Measurements from ENCODE around the gene GCNT1.
A peak's percentile ranks its signal among the peaks of the same experiment; 100 is the strongest.
"Not testable (repeated sequence)": the region's sequence is repeated elsewhere in the genome, so short reads cannot be mapped to it uniquely, and the experiment has no call there.

GCNT1 gene

GRCh38 chr9:76458903-76459693 is at the start of gene GCNT1:
GCNT1 (plus strand) TSS chr9:76459182; CDS start chr9:76502382, 43,200 bp downstream.
- peak; percentile 92 for DNase-seq

DNA sequence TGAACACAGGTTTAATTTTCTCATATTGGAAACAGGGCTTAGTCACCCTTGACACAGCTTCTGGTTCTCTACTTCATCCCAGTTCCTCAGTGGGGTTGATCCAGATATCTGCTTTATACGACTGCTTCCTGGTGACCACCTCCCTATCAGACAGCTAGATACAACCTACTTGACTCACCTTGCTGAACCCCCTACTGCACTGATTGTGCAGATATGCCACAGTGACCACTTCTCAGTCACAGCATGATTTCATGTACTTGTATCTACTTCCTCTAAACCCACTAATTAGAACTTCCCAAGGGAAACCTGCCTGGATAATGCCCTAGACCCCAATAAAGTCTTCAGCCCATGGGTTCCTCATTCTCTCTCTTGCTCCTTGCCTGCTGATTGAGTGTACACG is 46.3 kb upstream of the GCNT1 start:
- no peak for DNase-seq

GRCh38 chr9:76413658-76414057 is 45.3 kb upstream of the GCNT1 start:
- DNase-seq, result no peak

DNA sequence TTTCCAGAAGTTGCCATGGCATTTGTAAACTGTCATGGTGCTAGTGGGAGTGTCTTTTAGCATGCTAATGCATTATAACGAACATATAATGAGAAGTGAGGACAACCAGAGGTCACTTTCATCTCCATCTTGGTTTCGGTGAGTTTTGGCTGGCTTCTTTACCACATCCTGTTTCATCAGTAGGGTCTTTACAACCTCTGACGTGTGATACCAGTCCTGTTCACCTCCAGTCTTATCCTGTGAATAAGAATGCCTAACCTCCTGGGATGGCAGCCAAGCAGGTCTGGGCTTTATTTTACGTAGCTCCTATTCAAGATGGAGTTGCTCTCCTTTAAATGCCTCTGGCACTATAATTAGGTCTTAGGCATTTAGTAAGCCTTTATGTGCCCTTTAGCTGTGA is 44.3 kb upstream of the GCNT1 start:
- DNase-seq, result no peak

- DNase-seq, result no peak
Observed at GRCh38 chr9:76415154-76415553, 43.8 kb upstream of the GCNT1 start.

GRCh38 chr9:76415731-76416130 is 43.3 kb upstream of the GCNT1 start:
- DNase-seq, result no peak

DNA sequence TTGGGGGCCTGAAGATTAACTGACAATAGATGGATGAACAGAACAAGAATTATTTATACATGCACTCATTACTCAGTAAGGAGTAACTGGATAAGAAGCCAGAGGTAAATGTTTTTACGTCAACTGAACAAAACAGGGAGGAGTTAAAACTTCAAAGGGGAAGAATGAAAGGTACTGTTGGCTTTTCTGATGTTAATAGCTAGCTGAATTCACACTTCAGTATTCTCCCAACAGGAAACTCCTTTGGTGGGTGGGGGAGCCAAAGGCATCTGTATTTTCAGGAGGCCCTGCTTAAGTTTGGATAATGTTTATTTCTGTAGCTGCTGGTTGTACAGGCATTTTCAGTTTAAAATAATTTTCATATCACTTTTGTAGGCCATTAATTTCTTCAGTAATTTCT is 41.6 kb upstream of the GCNT1 start:
- no peak for DNase-seq

- peak; percentile 18 for DNase-seq
Observed at GRCh38 chr9:76419782-76420380, 39.1 kb upstream of the GCNT1 start.

DNA sequence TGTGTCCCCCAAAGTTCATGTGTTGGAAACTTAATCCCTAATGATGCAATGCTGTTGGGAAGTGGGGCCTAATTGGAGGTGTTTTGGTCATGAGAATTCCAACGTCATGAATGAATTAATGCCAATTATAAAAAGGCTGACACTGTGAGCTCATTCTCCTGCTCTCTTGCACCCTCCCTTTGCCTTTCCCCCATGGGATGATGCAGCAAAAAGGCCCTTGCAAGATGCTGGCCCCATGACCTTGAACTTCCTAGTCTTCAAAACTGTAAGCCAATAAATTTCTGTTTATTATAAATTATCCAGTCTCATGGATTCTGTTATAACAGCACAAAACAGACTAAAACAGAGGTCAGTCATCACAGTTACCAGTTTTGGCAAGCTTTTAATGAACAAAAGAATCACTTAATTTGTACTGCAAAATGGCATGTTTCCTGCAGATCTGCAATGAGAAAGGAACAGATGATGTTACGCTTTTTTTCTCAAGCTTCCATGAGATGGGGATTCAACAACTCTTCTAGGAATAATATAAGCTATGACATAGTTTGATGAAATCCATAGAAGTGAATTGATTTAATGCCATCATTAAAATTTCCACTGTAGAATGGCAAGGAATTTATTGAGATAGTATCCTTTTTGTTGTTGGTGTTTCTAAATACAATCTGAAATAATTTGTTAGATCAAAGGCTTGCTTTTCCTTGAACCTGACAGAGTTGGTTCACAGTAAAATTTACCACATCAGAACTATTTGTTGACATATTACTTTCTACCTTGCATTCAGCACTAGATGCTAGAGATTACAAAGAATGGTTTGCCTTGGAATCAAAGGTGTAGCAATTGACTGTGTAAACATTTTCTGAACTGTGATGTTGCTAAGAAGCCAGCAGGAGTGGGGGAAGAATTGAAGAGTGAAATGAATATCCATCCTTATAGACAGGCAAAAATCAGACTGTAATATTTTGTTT is 35.5 kb upstream of the GCNT1 start:
- peak; percentile 13 for DNase-seq

GRCh38 chr9:76424491-76424890 is 34.5 kb upstream of the GCNT1 start:
- DNase-seq, result no peak

DNA sequence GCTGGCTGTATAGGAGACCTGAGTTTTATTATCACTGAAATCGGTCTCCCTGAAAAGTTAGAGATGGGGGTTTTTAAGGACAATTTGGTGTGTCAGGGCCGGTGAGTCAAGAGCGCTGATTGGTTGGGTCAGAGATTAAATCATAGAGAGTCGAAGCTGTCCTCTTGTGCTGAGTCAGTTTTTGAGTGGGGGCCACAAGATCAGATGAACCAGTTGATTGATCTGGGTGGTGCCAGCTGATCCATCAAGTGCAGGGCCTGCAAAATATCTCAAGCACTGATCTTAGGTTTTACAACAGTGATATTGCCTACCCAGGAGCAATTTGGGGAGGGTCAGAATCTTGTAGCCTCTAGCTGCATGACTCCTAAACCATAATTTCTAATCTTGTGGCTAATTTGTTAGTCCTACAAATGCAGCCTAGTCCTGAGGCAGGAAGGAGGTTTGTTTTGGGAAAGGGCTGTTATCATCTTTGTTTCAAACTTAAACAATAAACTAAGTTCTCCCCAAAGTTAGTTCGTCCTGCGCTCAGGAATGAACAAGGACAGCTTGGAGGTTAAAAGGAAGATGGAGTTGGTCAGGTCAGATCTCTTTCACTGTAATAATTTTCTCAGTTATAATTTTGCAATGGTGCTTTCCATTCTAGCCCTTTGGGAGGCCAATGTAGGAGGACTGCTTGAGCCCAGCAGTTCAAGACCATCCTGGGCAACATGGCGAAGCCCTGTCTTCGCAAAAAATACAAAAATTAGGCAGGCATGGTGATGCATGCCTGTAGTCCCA is 33.1 kb upstream of the GCNT1 start:
- no peak for DNase-seq

DNA sequence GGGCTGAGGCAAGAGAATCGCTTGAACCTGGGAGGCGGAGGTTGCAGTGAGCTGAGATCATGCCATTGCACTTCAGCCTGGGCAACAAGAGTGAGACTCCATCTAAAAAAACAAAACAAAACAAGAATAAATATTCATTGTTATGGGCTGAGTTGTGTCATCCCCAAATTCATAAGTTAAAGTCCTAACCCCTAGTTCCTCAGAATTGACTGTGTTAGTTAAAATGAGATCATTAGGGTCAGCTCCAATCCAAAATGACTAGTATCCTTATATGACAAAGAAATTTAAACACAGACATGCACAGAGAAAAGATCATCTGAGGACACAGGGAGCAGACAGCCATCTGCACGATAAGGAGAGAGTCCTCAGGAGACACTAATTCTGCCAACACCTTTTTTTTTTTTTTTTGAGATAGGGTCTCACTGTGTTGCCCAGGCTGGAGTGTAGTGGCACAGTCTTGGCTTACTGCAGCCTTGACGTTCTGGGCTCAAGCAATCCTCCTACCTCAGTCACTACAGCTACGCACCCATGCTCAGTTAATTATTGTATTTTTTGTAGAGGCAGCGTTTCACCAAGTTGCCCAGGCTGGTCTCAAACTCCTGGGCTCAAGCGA is 32.1 kb upstream of the GCNT1 start:
- no peak for DNase-seq

DNA sequence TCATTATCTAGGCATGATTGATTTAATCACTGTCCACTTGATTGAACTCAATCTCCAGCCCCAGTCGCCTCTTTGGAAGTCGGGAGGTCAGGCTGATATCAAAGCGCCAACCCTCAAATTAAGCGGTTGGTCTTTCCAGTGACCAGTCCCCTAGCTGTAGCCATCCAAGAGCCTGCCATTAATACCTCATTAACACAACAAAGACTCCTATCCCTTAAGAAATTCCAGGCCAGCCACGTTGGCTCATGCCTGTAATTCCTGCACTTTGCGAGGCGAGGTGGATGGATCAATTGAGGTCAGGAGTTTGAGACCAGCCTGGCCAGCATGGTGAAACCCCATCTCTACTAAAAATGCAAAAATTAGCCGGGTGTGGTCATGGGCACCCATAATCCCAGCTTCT is 27.4 kb upstream of the GCNT1 start:
- DNase-seq, result no peak

DNA sequence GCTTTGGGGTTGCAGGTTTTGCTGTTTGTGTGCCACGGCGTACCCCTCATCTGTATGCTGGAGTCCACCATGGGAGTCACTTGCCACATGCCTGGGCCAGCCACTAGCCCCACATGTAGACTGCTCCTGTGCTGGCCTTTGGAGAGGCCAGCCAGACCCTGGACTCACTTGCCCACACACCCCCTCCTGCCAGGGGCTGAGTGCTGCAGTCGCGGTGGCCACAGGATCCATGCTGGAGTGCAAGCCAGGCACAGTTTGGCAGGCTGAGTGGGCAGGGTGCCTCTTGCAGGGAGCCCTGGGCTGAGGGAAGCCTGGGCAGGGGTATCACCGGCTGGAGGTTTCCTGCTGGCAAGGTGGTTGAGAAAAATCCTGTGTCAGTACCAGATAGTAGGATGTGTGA is 25.6 kb upstream of the GCNT1 start:
- no peak for DNase-seq

DNA sequence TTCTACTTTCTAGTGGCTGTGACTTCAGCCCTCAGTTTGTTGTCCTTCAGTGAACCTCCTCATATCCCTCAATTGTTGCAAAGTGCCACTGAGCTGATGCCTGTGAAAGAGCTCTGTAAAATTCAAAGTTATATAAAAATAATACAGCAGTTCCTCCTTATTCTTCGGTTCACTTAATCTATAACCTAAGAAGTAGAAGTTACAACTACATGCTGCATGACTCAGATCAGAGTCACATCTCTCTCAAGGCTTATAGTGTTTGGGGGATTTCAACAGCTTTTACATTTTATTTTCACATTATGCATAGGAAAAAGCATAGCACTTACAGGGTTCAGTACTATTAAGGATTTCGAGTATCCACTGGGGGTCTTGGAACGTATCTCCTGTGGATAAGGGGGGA is 25.1 kb upstream of the GCNT1 start:
- DNase-seq, result no peak

DNA sequence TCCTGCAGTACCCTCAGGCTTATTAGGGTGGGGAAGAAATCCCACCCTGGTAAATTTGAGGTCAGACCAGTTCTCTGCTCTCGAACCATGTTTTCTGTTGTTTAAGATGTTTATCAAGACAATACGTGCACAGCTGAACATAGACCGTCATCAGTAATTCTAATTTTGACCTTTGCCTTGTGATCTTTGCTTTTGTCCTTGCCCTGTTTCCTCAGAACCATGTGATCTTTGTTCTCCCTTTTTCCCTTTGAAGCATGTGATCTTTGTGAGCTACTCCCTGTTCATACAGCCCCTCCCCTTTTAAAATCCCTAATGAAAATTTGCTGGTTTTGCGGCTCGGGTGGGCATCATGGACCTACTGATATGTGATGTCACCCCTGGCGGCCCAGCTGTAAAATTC is 24.1 kb upstream of the GCNT1 start:
- DNase-seq, result not testable (repeated sequence)

- not testable (repeated sequence) for DNase-seq
Observed at GRCh38 chr9:76437017-76437699, 21.8 kb upstream of the GCNT1 start.

DNA sequence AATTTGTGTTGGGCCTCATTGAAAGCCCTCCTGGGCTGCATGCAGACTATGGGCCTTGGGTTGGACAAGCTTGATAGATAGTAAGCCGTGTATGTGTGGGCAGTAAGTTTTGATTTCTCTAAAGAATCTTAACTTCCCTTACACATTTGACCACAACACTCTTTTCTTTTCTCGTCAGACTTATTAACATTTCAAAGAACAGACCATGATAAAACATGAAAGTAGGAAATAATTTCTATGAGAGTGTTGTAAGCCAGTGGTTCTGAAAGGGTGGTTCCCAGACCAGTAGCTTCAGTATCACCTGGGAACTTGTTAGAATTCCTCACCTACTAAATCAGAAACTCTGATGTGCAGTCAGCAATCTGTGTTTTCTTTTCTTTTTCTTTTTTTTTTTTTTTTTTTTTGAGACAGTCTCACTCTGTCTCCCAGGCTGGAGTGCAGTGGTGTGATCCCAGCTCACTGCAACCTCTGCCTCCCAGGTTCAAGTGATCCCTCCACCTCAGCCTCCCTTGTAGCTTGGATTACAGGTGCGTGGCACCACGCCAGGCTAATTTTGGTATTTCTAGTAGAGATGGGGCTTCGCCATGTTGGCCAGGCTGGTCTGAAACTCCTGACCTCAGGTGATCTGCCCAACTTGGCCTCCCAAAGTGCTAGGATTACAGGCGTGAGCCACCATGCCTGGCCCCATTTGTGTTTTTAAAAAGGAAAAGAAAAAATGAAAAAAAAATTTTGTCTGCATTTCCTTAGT is 20.0 kb upstream of the GCNT1 start:
- no peak for DNase-seq

DNA sequence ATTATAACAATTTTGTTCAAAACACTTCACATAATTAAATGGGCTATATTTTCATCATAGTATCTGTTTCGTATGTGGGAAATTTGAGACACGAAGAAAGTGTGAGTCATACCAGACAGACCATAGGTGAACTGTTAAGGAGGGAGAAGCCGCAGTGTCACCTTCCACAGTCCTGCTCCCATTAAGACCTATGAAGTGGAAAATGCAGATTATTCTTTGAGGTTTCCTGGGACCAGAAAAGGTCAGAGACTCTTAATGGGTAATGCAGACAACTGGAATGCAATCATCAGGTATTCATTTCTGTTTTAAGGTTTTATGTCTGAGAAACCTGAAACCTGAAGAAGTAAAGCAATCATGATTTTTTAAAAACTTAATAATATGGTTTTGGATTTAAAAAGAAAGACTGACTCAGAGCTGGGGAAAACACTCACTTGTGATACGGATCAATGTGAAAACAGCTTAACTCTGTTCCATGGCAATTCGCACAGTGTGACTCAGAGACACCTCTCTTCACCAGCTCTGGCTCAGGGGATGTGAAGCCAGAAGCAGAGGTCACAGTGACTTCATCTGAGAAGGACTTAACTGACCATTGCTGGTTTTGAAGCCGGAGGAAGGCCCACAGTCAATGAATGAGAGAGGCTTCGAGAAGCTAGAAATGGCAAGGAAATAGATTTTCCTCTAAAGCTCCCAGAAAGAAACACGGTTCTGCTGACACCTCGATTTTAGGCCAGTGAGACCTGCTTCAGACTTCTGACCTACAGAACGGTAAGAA is 17.2 kb upstream of the GCNT1 start:
- no peak for DNase-seq

DNA sequence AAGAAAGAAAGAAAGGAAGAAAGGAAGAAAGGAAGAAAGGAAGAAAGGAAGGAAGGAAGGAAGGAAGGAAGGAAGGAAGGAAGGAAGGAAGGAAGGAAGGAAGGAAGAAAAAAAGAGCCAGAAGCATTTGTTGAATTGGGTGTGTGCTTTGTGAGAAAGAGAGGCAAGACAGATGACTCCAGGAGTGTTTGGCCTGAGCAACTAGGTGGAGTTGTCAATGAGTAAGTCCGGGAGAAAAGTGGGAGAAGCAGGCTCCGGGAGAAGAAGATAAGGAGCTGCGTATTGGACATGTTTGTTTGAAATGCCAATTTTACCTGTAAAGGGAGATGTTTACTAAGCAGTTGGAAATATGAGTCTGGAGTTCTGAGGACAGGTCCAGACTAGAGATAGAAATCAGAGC is 15.1 kb upstream of the GCNT1 start:
- no peak for DNase-seq
